Spleen (tissue), 7 donors: ENCODE data around the gene OPHN1.

Experiments used
- CTCF ChIP-seq, 11 experiments: fragments of 200-600 bp in 7 of 11; fragments of 450-650 bp in 4 of 11; sonication (generic) in 4 of 11; IDR thresholded peaks in 8 of 11; conservative IDR thresholded peaks in 3 of 11; 1 replicate in 7 of 11; 2 replicates in 4 of 11; pipeline versions ENCODE4 v1.4.0 to v1.8.0; 2016 to 2021; ENCODE audit warnings: antibody characterized with exemption in 11 of 11, inconsistent platforms in 4 of 11, mild to moderate bottlenecking in 1 of 11
- POLR2A ChIP-seq, 3 donors: fragments of 450-650 bp; IDR thresholded peaks; one replicate each; pipeline ENCODE4 v1.5.1; 2017; ENCODE audit warnings: antibody characterized with exemption in 3 of 3, mild to moderate bottlenecking in 1 of 3
- POLR2AphosphoS5 ChIP-seq, 3 donors: sonication (generic); formaldehyde crosslinking; IDR thresholded peaks; one replicate each; pipeline ENCODE4 v1.5.1; 2017; ENCODE audit warnings: antibody characterized with exemption in 3 of 3
- donor health status: DM: no; HTN: no; CAD: no; lungs with moderate emphysema.
- donor health status: DM: no; HTN: no; CAD: no.
- donor health status: DM: no; HTN: no; CAD: no.

DNA sequence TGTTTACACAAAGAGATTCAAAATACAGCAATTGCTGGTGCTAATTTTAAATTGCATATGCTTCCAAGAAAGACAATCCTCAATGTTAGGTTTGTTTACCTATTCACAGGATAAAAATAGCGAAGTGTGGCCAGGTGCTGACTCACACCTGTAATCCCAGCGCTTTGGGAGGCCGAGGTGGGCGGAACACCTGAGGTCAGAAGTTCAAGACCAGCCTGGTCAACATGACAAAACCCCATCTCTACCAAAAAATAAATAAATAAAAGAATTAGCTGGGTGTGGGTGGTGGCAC is 77.7 kb downstream of the OPHN1 start:
- TF ChIP-seq CTCF (IDR thresholded peaks at IDR 0.05 in 8 of 11, conservative IDR thresholded peaks at IDR 0.05 in 3 of 11) (no peak), POLR2A (IDR thresholded peaks at IDR 0.05) (no peak), POLR2AphosphoS5 (IDR thresholded peaks at IDR 0.05) (no peak)
